HG02759 (cell line): ENCODE data around the gene ST8SIA5.
"Not testable (repeated sequence)": the region's sequence is repeated elsewhere in the genome, so short reads cannot be mapped to it uniquely, and the experiment has no call there.

ENCODE experiments used
- ATAC-seq: cut with Tn5 transposase; IDR thresholded peaks from one replicate; pipeline ENCODE4 v1.9.1; 2021; ENCODE audit warnings: mild to moderate bottlenecking, moderate library complexity; ENCODE audit not compliant: unreplicated experiment

The ST8SIA5 gene, protein sequence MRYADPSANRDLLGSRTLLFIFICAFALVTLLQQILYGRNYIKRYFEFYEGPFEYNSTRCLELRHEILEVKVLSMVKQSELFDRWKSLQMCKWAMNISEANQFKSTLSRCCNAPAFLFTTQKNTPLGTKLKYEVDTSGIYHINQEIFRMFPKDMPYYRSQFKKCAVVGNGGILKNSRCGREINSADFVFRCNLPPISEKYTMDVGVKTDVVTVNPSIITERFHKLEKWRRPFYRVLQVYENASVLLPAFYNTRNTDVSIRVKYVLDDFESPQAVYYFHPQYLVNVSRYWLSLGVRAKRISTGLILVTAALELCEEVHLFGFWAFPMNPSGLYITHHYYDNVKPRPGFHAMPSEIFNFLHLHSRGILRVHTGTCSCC

GRCh38 chr18:46756559-46757201, at the start of gene ST8SIA5:
Gene ST8SIA5, minus strand, starts transcription at chr18:46757053. Its CDS starts 545 bp downstream, at chr18:46756508.
- ATAC-seq = peak; percentile 49

GRCh38 chr18:46795945-46796344, 39.1 kb upstream of the ST8SIA5 start:
- ATAC-seq = not testable (repeated sequence)

DNA sequence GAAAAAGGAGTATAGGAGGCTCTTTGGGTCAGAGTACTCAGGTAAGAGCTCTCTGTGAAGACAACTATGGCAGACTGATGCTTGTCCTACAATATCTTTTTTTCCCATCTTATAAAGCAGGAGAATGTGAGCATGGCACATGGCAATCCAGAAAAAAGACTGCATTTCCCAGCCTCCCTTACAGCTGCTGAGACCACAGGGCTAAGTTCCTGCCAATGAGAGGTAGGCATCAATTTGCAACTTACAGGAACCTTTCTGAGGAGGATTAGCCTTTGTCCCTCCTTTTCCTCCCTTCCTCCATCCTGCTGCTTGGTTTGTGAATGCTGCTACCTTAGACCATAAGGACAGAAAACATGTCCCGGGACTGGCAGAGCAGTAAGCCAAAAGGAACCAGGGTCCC, 37.8 kb upstream of the ST8SIA5 start:
- ATAC-seq = no peak

DNA sequence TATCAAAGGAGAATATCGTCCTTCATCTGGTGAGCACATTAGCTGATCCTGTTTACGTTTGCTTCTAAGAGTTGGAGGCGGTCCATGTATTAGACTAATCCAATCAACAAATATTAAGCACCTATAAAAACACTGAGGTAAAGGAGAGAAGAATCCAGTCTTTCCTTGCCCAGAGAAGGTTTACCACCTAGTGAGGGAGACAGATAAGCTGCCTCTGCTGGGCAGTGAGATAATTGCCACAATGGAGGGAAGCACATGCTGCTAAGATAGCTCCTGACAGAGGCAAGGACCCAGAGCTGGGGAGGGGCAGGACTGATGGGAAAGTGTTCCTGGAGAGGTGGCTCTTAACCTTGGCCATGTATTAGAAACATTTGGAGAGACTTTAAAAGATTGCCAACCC, 36.7 kb upstream of the ST8SIA5 start:
- ATAC-seq = no peak

DNA sequence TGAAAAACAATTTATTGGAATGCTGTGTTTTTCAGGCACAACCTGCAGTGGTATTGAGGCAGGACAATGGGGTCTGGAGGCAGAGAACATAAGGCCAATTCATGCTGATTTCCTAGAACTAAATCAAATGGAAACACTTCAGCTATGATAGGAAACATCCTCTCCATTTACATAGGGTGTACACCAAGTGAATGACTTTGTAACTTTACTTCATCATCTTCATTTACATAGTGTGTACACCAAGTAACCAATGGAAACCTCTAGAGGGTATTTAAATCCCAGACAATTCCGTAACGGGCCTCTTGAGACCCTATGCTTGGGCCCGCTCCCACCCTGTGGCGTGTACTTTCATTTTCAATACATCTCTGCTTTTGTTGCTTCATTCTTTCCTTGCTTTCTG, 32.2 kb upstream of the ST8SIA5 start:
- no peak for ATAC-seq

- no peak for ATAC-seq
Measured at GRCh38 chr18:46787674-46788073, 30.8 kb upstream of the ST8SIA5 start.

DNA sequence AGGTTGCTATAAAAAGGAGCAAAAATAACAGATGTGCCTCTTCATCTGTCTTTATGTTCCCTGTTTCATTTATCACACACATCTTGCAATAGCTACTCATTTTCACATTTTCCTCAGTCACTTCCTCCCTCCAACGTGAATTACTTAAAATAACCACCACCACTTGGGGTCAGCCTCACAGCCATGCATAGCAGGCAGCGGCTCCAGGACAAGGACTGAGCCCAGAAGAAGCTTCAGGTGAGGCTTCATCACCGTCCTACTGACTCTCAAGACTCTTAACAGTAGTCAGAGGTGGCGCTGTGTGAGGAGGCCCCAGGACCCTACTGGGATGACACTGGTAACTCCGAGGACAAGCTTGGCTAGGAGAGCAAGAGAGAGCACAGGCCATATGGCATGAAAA, 15.5 kb upstream of the ST8SIA5 start:
- ATAC-seq = no peak

- ATAC-seq = no peak
Measured at GRCh38 chr18:46771141-46771540, 14.3 kb upstream of the ST8SIA5 start.

GRCh38 chr18:46770708-46771107, 13.9 kb upstream of the ST8SIA5 start:
- ATAC-seq = no peak

GRCh38 chr18:46768166-46768921, 11.5 kb upstream of the ST8SIA5 start:
- ATAC-seq = no peak

DNA sequence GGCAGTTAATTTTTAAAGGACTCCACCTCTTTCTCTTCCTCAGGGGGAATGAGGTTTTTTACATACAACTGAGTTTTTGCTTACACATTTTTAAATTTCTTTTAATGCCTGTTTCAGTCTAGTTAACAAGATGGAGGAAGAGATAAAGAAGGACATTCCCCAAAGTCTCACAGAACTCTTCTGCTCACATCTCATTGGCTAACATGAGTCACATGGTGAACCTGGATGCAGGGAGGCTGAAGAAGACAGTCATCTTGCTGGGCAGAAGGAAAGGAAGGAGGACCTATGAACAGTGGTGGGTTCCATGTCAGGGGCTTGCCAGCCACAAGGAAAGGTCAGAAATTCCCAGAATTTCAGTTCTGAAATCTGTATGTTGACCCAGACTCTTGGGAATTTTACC, 10.4 kb upstream of the ST8SIA5 start:
- ATAC-seq = no peak

- no peak for ATAC-seq
Measured at GRCh38 chr18:46764586-46764985, 7.7 kb upstream of the ST8SIA5 start.

DNA sequence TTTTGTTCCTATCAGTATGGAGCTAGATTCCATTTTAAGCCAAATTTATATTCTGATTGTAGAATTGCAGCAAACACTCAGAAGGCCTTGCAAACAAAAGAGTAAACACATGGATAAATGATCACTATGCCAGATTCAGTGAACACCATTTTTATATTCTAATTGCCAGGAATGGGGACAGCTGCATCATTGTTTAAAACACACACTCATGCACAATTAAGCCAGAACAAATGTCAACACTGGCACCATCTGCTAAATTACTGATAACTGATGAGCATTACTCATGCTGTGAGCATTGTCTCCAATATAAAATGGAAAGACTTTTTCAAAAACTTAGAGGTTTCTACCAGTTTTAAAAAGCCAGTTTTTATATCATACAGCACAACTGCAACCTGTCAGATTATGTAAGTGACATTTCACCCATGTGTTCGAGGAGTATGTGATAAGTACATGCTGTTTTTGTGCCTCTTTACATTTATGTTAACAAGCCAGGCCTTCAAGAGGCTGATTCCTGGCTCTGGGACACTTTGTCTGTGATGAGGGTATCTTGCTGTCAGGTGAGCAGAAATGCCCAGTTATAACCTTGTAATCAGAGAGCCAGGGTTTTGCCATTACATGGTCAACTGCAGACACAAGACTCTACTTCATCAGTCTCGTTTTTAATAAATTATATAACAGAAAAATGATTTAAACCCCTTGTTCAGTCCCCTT, 4.4 kb upstream of the ST8SIA5 start:
- ATAC-seq = no peak

DNA sequence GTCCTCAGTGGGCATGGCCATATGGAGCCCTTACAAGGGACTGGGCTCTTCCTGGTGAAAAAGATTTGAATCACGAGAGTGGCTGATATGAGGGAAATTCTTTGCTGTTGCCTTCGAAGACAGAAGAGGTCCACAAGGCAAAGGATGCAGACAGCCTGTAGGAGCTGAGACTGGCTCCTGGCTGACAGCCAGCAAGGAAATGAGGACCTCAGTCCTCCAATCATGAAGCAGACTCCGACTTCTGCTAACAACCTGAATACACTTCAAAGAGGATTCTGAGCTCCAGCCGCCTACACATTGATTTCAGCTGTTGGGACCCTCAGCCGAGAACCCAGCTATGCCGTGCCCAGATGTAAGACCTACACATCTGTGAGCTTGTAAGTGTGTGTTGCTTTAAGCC, 3.0 kb upstream of the ST8SIA5 start:
- no peak for ATAC-seq

DNA sequence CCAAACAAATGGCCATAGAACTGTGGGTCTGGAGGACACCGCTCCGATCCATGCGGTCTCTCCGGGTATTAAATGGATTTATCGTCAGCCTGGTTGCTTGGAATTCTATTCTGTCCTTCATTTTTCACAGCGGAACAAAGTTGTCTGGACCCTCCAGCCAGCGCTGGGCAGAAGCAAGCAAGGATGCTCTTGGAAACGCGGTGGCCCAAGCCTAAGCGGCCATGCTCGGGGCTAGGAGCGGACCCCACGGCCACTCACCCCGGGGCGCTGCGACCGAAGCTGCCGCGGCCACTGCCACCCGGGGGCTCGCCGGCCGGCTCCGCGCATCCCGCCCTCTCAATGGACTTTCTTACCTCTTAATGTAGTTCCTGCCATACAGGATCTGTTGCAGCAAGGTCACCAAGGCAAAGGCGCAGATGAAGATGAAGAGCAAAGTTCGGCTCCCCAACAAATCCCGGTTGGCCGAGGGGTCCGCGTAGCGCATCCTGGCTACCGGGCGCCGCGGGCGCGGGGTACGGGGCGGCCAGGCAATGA, 761 bp downstream of the ST8SIA5 start:
- ATAC-seq = peak; percentile 7

- ATAC-seq = no peak
Measured at GRCh38 chr18:46755315-46756024, 1.4 kb downstream of the ST8SIA5 start.

GRCh38 chr18:46754661-46755292, 2.1 kb downstream of the ST8SIA5 start:
- no peak for ATAC-seq

DNA sequence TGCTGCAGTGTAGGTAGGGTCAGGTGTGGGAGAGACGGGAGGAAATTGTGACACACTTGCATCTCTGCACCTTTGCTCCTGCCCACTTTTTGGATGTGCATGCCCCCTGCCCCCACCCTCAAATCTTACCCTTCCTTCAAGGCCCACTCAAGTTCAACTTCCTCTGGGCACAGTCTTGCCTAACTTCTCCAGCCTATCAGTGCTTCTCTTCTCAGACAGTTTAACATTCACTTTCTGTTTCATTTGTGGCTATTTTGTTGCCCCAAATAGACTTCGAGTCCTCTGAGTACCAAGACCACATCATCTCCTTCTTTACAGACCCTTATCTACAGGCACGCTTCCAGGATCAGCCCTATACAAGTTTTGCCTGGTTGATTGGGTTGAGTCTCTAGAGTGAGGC, 2.7 kb downstream of the ST8SIA5 start:
- peak; percentile 67 for ATAC-seq

- ATAC-seq = no peak
Measured at GRCh38 chr18:46751882-46752281, 5.0 kb downstream of the ST8SIA5 start.

DNA sequence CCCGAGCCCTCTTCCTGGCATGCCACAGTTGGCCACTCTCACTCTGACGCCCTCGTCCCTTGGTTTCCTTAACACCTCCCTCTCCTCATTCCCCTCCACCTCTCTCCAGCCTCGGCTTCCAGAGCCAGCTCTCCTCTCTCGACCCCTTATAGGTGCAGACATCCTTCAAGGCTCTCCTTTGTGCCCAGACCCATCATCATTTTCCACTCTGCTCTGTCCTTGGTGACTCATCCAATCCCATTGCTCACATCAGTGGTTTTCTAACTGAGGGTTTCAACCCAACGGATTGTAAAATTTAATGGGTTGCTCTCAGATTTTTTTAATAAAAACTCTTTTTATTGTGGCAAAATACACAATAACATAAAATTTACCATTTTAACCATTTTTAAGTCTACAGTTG, 6.2 kb downstream of the ST8SIA5 start:
- no peak for ATAC-seq
